ENCODE results near the gene CUZD1. TPM values are rescaled to one million over a fixed set of nuclear protein-coding genes. Genes with fewer than 3 reads are reported as not detected.

Gene CUZD1
- total and polyA plus RNA-seq, 9 of the 15 experiments (the other 6 are each of a cell fraction or from before 2014, with no cell fraction given): 0.51 to 1.7 (median 1.1) TPM

DNA sequence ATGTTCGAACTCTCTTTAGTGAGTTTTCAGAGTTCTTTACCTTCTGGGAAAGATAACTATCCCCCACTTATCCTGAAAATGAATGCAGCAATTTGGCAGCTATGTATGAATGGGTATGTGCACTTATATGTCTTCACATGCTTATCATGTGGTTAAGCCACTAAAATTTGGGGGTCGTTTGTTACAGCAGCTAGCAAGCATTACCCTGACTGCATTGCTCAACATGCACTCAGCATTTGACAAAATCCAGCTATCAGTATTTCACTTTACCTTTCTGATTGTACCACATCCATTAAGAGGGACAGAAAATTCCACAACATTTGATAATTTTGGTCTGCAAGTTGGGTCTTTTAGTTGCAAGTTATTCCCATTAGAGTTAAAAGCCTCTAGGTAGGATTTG, 9.7 kb downstream of the CUZD1 start:
- CTCF ChIA-PET (ENCODE audit: low intra/inter-chr PET ratio): no interaction called here
- Histone ChIP-seq H3K79me2 (ENCODE audit: control insufficient read depth, insufficient read depth, low read length) (no peaks in the 10 kb centered on the region), H3K4me2 (ENCODE audit: insufficient read depth, low read length) (no peak overlapping the region), H3K36me3 (ENCODE audit: control insufficient read depth, insufficient read depth, low read length) (peaks cover 19% of the 10 kb centered on the region; the same call in 2 of the 3 replicates), H3K9me3 (replicated peaks; ENCODE audit: control insufficient read depth, insufficient read depth, low read depth, low read length) (no peaks in the 10 kb centered on the region), H3K9ac (ENCODE audit: insufficient read depth in 1 of 2, low read depth in 2 of 2, low read length in 2 of 2) (no peak overlapping the region), H3K4me1 (replicated peaks in 1 of 2; ENCODE audit: control insufficient read depth in 2 of 2, insufficient read depth in 2 of 2, low read length in 2 of 2) (no peaks in the 10 kb centered on the region; a peak in 1 of 5 replicates), H3K9me1 (ENCODE audit: control insufficient read depth, insufficient read depth, low read length) (no peaks in the 10 kb centered on the region), H3K4me3 (no peak overlapping the region), H2AFZ (ENCODE audit: low read depth, low read length) (no peak overlapping the region), H3K27me3 (ENCODE audit: control insufficient read depth in 2 of 2, insufficient read depth in 2 of 2, low read length in 2 of 2) (no peaks in the 10 kb centered on the region), H4K20me1 (replicated peaks; ENCODE audit: control insufficient read depth, insufficient read depth, low read length) (no peaks in the 10 kb centered on the region), H3K27ac (ENCODE audit: extremely low read depth, low read depth, low read length) (no peak overlapping the region)
- in situ Hi-C loops (cut with MboI) (no loop called here), intact Hi-C loops (cut with micrococcal nuclease) (no loop called here)
- no peak for DNase-seq (ENCODE audit: extremely low read depth in 1 of 4, low spot score in 3 of 4)
- no TSS peak for BruUV-seq (replicated peaks)
- no peak for FAIRE-seq
- TF ChIP-seq, protein P1, sequence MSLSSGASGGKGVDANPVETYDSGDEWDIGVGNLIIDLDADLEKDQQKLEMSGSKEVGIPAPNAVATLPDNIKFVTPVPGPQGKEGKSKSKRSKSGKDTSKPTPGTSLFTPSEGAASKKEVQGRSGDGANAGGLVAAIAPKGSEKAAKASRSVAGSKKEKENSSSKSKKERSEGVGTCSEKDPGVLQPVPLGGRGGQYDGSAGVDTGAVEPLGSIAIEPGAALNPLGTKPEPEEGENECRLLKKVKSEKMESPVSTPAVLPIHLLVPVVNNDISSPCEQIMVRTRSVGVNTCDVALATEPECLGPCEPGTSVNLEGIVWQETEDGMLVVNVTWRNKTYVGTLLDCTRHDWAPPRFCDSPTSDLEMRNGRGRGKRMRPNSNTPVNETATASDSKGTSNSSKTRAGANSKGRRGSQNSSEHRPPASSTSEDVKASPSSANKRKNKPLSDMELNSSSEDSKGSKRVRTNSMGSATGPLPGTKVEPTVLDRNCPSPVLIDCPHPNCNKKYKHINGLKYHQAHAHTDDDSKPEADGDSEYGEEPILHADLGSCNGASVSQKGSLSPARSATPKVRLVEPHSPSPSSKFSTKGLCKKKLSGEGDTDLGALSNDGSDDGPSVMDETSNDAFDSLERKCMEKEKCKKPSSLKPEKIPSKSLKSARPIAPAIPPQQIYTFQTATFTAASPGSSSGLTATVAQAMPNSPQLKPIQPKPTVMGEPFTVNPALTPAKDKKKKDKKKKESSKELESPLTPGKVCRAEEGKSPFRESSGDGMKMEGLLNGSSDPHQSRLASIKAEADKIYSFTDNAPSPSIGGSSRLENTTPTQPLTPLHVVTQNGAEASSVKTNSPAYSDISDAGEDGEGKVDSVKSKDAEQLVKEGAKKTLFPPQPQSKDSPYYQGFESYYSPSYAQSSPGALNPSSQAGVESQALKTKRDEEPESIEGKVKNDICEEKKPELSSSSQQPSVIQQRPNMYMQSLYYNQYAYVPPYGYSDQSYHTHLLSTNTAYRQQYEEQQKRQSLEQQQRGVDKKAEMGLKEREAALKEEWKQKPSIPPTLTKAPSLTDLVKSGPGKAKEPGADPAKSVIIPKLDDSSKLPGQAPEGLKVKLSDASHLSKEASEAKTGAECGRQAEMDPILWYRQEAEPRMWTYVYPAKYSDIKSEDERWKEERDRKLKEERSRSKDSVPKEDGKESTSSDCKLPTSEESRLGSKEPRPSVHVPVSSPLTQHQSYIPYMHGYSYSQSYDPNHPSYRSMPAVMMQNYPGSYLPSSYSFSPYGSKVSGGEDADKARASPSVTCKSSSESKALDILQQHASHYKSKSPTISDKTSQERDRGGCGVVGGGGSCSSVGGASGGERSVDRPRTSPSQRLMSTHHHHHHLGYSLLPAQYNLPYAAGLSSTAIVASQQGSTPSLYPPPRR (CRISPR knock-in tag; IDR thresholded peaks at IDR 0.05; ENCODE audit: borderline replicate concordance): no peak
- peak; percentile 89 for TF ChIP-seq ZNF12 (CRISPR knock-in tag; IDR thresholded peaks at IDR 0.05)
- POLR2A ChIA-PET: no interaction called here
- WGBS (ENCODE audit: insufficient coverage, low coverage, missing lambda C conversion rate): 54% methylated on average over 2 of the region's 2 CpGs
- no peak for ATAC-seq
